Superior temporal gyrus (tissue), 1 donor: ENCODE results near the gene OSBPL9.

ENCODE experiments used
- DNase-seq: peaks from one replicate; pipeline ENCODE4 v3.0.0-alpha.2; 2016; ENCODE audit errors: extremely low spot score

Gene OSBPL9

GRCh38 chr1:51735746-51736254, 118.9 kb downstream of the OSBPL9 start:
- DNase-seq: peak; percentile 19

GRCh38 chr1:51736702-51737101, 119.8 kb downstream of the OSBPL9 start:
- DNase-seq: peak; percentile 33

GRCh38 chr1:51738681-51739080, 121.8 kb downstream of the OSBPL9 start:
- no peak for DNase-seq

- DNase-seq: no peak
Measured at GRCh38 chr1:51740652-51741051, 123.8 kb downstream of the OSBPL9 start.

- DNase-seq: no peak
Measured at GRCh38 chr1:51741121-51741681, 124.3 kb downstream of the OSBPL9 start.

- no peak for DNase-seq
Measured at GRCh38 chr1:51744506-51745303, 127.8 kb downstream of the OSBPL9 start.

GRCh38 chr1:51745304-51745570, 128.3 kb downstream of the OSBPL9 start:
- no peak for DNase-seq

GRCh38 chr1:51749151-51749550, 132.3 kb downstream of the OSBPL9 start:
- DNase-seq: no peak

GRCh38 chr1:51750218-51750617, 133.3 kb downstream of the OSBPL9 start:
- no peak for DNase-seq

GRCh38 chr1:51750729-51751128, 133.8 kb downstream of the OSBPL9 start:
- DNase-seq: no peak

GRCh38 chr1:51752073-51752948, 135.4 kb downstream of the OSBPL9 start:
- DNase-seq: no peak

- DNase-seq: no peak
Measured at GRCh38 chr1:51753969-51754368, 137.1 kb downstream of the OSBPL9 start.

GRCh38 chr1:51754666-51755065, 137.8 kb downstream of the OSBPL9 start:
- DNase-seq: no peak

GRCh38 chr1:51755437-51755836, 138.5 kb downstream of the OSBPL9 start:
- DNase-seq: no peak

- DNase-seq: no peak
Measured at GRCh38 chr1:51756290-51756689, 139.4 kb downstream of the OSBPL9 start.

GRCh38 chr1:51758310-51758709, 141.4 kb downstream of the OSBPL9 start:
- DNase-seq: no peak

GRCh38 chr1:51760872-51761271, 144.0 kb downstream of the OSBPL9 start:
- DNase-seq: no peak

GRCh38 chr1:51761351-51761750, 144.5 kb downstream of the OSBPL9 start:
- no peak for DNase-seq

- DNase-seq: peak; percentile 80
Measured at GRCh38 chr1:51768971-51769588, 152.2 kb downstream of the OSBPL9 start.

- no peak for DNase-seq
Measured at GRCh38 chr1:51776408-51776807, 159.5 kb downstream of the OSBPL9 start.

GRCh38 chr1:51780927-51781326, 164.0 kb downstream of the OSBPL9 start:
- no peak for DNase-seq

GRCh38 chr1:51784997-51785421, 168.1 kb downstream of the OSBPL9 start:
- DNase-seq: no peak
